PC-3 (cell line): Measurements from ENCODE around the gene TSC22D2. TPM values are rescaled to one million over a fixed set of nuclear protein-coding genes. Genes with fewer than 3 reads are reported as not detected.

ENCODE experiments used
- ATAC-seq: fragments of 200-7000 bp; cut with Tn5 transposase; 2 replicates; pipeline ENCODE4 v1.9.1; 2020; ENCODE audit warnings: mild to moderate bottlenecking, moderate library complexity
- BruUV-seq: library from RNA; stranded (reverse); fragments of 400-500 nt; replicated peaks from 2 replicates; lab custom pipeline; 2021; lab: Mats Ljungman, UMichigan
- CTCF ChIA-PET: fragments of 300-600 bp; sonication (Branson Sonifier 250); formaldehyde crosslinking; loops from one replicate; lab custom pipeline; 2022; ENCODE audit warnings: antibody characterized with exemption; lab: Charles Lee
- POLR2A ChIA-PET: fragments of 300-600 bp; sonication (Branson Sonifier 250); formaldehyde crosslinking; loops from one replicate; lab custom pipeline; 2022; ENCODE audit warnings: antibody characterized with exemption; ENCODE audit not compliant: unreplicated experiment; lab: Charles Lee
- DNase-seq: peaks from one replicate; pipeline ENCODE4 v3.0.0-alpha.2; 2015
- H2AFZ ChIP-seq: fragments of 300-600 bp; sonication (generic); 2 replicates; pipeline ENCODE4 v1.6.0; 2016; ENCODE audit warnings: antibody characterized with exemption, low read length
- H3F3A ChIP-seq: fragments of 300-600 bp; sonication (generic); one replicate; pipeline ENCODE4 v1.6.0; 2017; ENCODE audit warnings: antibody characterized with exemption, low read length, control low read depth, mild to moderate bottlenecking; ENCODE audit not compliant: unreplicated experiment
- H3K27ac ChIP-seq: fragments of 300-600 bp; sonication (generic); 2 replicates; pipeline ENCODE4 v1.5.1; 2016; ENCODE audit warnings: mild to moderate bottlenecking, low read length
- H3K27me3 ChIP-seq: fragments of 300-600 bp; sonication (generic); 2 replicates; pipeline ENCODE4 v1.6.1; 2016; ENCODE audit warnings: low read length, mixed read lengths
- H3K36me3 ChIP-seq: fragments of 300-600 bp; sonication (generic); 2 replicates; pipeline ENCODE4 v1.6.1; 2016; ENCODE audit warnings: low read depth, mixed run types, low read length, mixed read lengths
- H3K4me1 ChIP-seq: fragments of 300-600 bp; sonication (generic); 2 replicates; pipeline ENCODE4 v1.5.1; 2016; ENCODE audit warnings: low read length; ENCODE audit not compliant: insufficient read depth
- H3K4me2 ChIP-seq: fragments of 300-600 bp; sonication (generic); 2 replicates; pipeline ENCODE4 v1.6.0; 2016; ENCODE audit warnings: low read length
- H3K4me3 ChIP-seq: fragments of 300-600 bp; sonication (generic); 2 replicates; pipeline ENCODE4 v1.5.1; 2016; ENCODE audit warnings: mild to moderate bottlenecking, low read length, mixed read lengths
- H3K79me2 ChIP-seq: fragments of 300-600 bp; sonication (generic); 2 replicates; pipeline ENCODE4 v1.6.1; 2017; ENCODE audit warnings: low read length, mixed read lengths
- H3K9ac ChIP-seq: fragments of 300-600 bp; sonication (generic); 2 replicates; pipeline ENCODE4 v1.6.0; 2016; ENCODE audit warnings: mild to moderate bottlenecking, low read length
- H3K9me2 ChIP-seq: fragments of 300-600 bp; sonication (generic); replicated peaks from 2 replicates; pipeline ENCODE4 v1.6.1; 2016; ENCODE audit warnings: mixed run types, low read length, mixed read lengths
- H3K9me3 ChIP-seq: fragments of 300-600 bp; sonication (generic); 2 replicates; pipeline ENCODE4 v1.6.1; 2016; ENCODE audit warnings: low read length, mixed read lengths
- H4K20me1 ChIP-seq: fragments of 300-600 bp; sonication (generic); 2 replicates; pipeline ENCODE4 v1.6.1; 2016; ENCODE audit warnings: low read length, mixed read lengths
- CTCF ChIP-seq: fragments of 300-600 bp; sonication (generic); conservative IDR thresholded peaks from 2 replicates; pipeline ENCODE4 v1.5.1; 2017; ENCODE audit warnings: antibody characterized with exemption, low read depth, mild to moderate bottlenecking, low read length
- EZH2 ChIP-seq: fragments of 300-600 bp; sonication (generic); IDR thresholded peaks from one replicate; pipeline ENCODE4 v1.6.1; 2017; ENCODE audit warnings: antibody characterized with exemption, mild to moderate bottlenecking, low read length; ENCODE audit not compliant: unreplicated experiment
- EZH2phosphoT487 ChIP-seq: fragments of 300-600 bp; sonication (generic); IDR thresholded peaks from 2 replicates; pipeline ENCODE4 v1.6.1; 2018; ENCODE audit warnings: mild to moderate bottlenecking, antibody characterized with exemption, low read length, borderline replicate concordance
- intact Hi-C: fragments of 100-400 bp; cut with micrococcal nuclease; formaldehyde crosslinking; loops from 2 replicates; pipeline ENCODE4 v1.9.0; 2023
- total RNA-seq: library from RNA; depleted of rRNA; stranded (reverse); fragments of >200 nt; gene quantifications from 2 replicates; pipeline ENCODE4 v1.2.3, GENCODE V29; 2014

The TSC22D2 gene
- total RNA-seq, 1 experiment from 2014 or later, result 9.6 TPM

- CTCF ChIA-PET, result interaction anchor here (0.6 to 0.7 kb wide), 3 partner anchors 11 to 59 kb away, joined by 3 to 4 read pairs (median 4); no protein-coding TSS in a partner anchor
- H3K27me3 ChIP-seq, result no peaks in the 10 kb centered on the region
- DNase-seq (peak; percentile 98), ATAC-seq (peak; percentile 84)
- intact Hi-C loops, result loop anchor here (1.0 kb wide), 2 partner anchors 8 to 55 kb away; no protein-coding TSS in a partner anchor
- TF ChIP-seq CTCF, result no peak
- TF ChIP-seq EZH2phosphoT487, result no peak
- TF ChIP-seq EZH2, result no peak
- peak overlapping the region; percentile 58 for H2AFZ ChIP-seq
- no peaks in the 10 kb centered on the region for H4K20me1 ChIP-seq
- H3K9ac ChIP-seq, result peak overlapping the region; percentile 87
- H3K36me3 ChIP-seq, result no peaks in the 10 kb centered on the region
- H3K4me2 ChIP-seq, result peak overlapping the region; percentile 93
- H3K4me1 ChIP-seq, result peaks cover 38% of the 10 kb centered on the region
- H3K9me2 ChIP-seq, result no peaks in the 10 kb centered on the region
- POLR2A ChIA-PET, result interaction anchor here (0.6 to 1.5 kb wide), 5 partner anchors 54 to 1426 kb away, joined by 3 to 9 read pairs (median 7); no protein-coding TSS in a partner anchor
- peaks cover 14% of the 10 kb centered on the region for H3F3A ChIP-seq
- peak overlapping the region; percentile 99 for H3K27ac ChIP-seq
- H3K4me3 ChIP-seq, result peak overlapping the region; percentile 64
- TSS peak; percentile 88 for BruUV-seq
- H3K9me3 ChIP-seq, result no peaks in the 10 kb centered on the region
- H3K79me2 ChIP-seq, result no peaks in the 10 kb centered on the region
Observed at GRCh38 chr3:150469031-150469930, 61.2 kb downstream of the TSC22D2 start.

GRCh38 chr3:150469931-150470740 is 62.0 kb downstream of the TSC22D2 start:
- peak; percentile 95 for DNase-seq
- BruUV-seq, result TSS peak; percentile 94
- no peaks in the 10 kb centered on the region for H3K79me2 ChIP-seq
- no peaks in the 10 kb centered on the region for H3K27me3 ChIP-seq
- H2AFZ ChIP-seq, result peak overlapping the region; percentile 32
- TF ChIP-seq EZH2phosphoT487 (no peak), EZH2 (no peak), CTCF (no peak)
- peak overlapping the region; percentile 99 for H3K27ac ChIP-seq
- H3K9me3 ChIP-seq, result no peaks in the 10 kb centered on the region
- CTCF ChIA-PET, result interaction anchor here (0.7 kb wide), 1 partner anchor 25 kb away, joined by 3 read pairs; no protein-coding TSS in a partner anchor
- H3K9me2 ChIP-seq, result no peaks in the 10 kb centered on the region
- peak overlapping the region; percentile 87 for H3K9ac ChIP-seq
- POLR2A ChIA-PET, result interaction anchor here (0.6 to 1.5 kb wide), 5 partner anchors 55 to 1427 kb away, joined by 3 to 9 read pairs (median 7); no protein-coding TSS in a partner anchor
- H3K4me3 ChIP-seq, result peak overlapping the region; percentile 64
- no peaks in the 10 kb centered on the region for H3K36me3 ChIP-seq
- peak overlapping the region; percentile 93 for H3K4me2 ChIP-seq
- intact Hi-C loops, result loop anchor here (1.0 kb wide), 4 partner anchors 9 to 56 kb away; no protein-coding TSS in a partner anchor
- ATAC-seq, result peak; percentile 85
- H3K4me1 ChIP-seq, result peaks cover 38% of the 10 kb centered on the region
- H4K20me1 ChIP-seq, result no peaks in the 10 kb centered on the region
- peaks cover 14% of the 10 kb centered on the region for H3F3A ChIP-seq
